GM23338 (cell line): Measurements from ENCODE around the gene GALNT11. TPM values are rescaled to one million over a fixed set of nuclear protein-coding genes. Genes with fewer than 3 reads are reported as not detected.

Experiments used
- ATAC-seq: fragments of 200-7000 bp; cut with Tn5 transposase; 3 replicates; pipeline ENCODE4 v1.9.1; 2020
- DNase-seq: peaks from one replicate; pipeline ENCODE4 v3.0.0-alpha.2; 2015; ENCODE audit warnings: low spot score
- H2AFZ ChIP-seq: fragments of 200-600 bp; sonication (generic); 2 replicates; pipeline ENCODE4 v1.8.0; 2016; ENCODE audit warnings: antibody characterized with exemption, mild to moderate bottlenecking, moderate library complexity
- H3F3A ChIP-seq: fragments of 200-600 bp; sonication (generic); replicated peaks from 2 replicates; pipeline ENCODE4 v1.8.0; 2017; ENCODE audit warnings: antibody characterized with exemption, mixed run types, low read depth
- H3K27ac ChIP-seq: fragments of 200-600 bp; sonication (generic); 2 replicates; pipeline ENCODE4 v1.6.1; 2016; ENCODE audit warnings: low read depth
- H3K27me3 ChIP-seq: fragments of 200-600 bp; sonication (generic); 2 replicates; pipeline ENCODE4 v1.8.0; 2016; ENCODE audit warnings: mild to moderate bottlenecking, mixed run types, moderate library complexity; ENCODE audit not compliant: insufficient read depth
- H3K36me3 ChIP-seq: fragments of 200-600 bp; sonication (generic); 2 replicates; pipeline ENCODE4 v1.8.0; 2016; ENCODE audit warnings: mild to moderate bottlenecking; ENCODE audit not compliant: insufficient read depth
- H3K4me1 ChIP-seq: fragments of 200-600 bp; sonication (generic); 2 replicates; pipeline ENCODE4 v1.8.0; 2016; ENCODE audit warnings: mild to moderate bottlenecking, moderate library complexity; ENCODE audit not compliant: insufficient read depth
- H3K4me2 ChIP-seq: fragments of 200-600 bp; sonication (generic); 2 replicates; pipeline ENCODE4 v1.7.1; 2017; ENCODE audit warnings: mixed run types
- H3K4me3 ChIP-seq: fragments of 200-600 bp; sonication (generic); 2 replicates; pipeline ENCODE4 v1.6.1; 2016; ENCODE audit warnings: mixed run types
- H3K79me2 ChIP-seq: fragments of 200-600 bp; sonication (generic); replicated peaks from 2 replicates; pipeline ENCODE4 v1.8.0; 2017; ENCODE audit warnings: mild to moderate bottlenecking; ENCODE audit not compliant: insufficient read depth
- H3K9me2 ChIP-seq: fragments of 200-600 bp; sonication (generic); 2 replicates; pipeline ENCODE4 v1.8.0; 2017; ENCODE audit not compliant: insufficient read depth
- H4K20me1 ChIP-seq: fragments of 200-600 bp; sonication (generic); replicated peaks from 2 replicates; pipeline ENCODE4 v1.8.0; 2017; ENCODE audit warnings: mild to moderate bottlenecking; ENCODE audit not compliant: insufficient read depth
- H3K27ac Mint-ChIP-seq: 2 replicates; pipeline ENCODE4 v1.8.0; 2020; ENCODE audit warnings: inconsistent platforms, mild to moderate bottlenecking, moderate library complexity, mixed read lengths
- H3K27me3 Mint-ChIP-seq: 3 replicates; pipeline ENCODE4 v1.8.0; 2022; ENCODE audit warnings: low read depth, mild to moderate bottlenecking, moderate library complexity, mixed read lengths, inconsistent platforms; ENCODE audit not compliant: insufficient read depth, poor library complexity
- H3K36me3 Mint-ChIP-seq: 3 replicates; pipeline ENCODE4 v1.8.0; 2021; ENCODE audit warnings: low read depth, mild to moderate bottlenecking, inconsistent platforms, moderate library complexity, mixed read lengths
- H3K4me1 Mint-ChIP-seq: 3 replicates; pipeline ENCODE4 v1.8.0; 2020; ENCODE audit warnings: mild to moderate bottlenecking, inconsistent platforms, mixed read lengths
- H3K4me3 Mint-ChIP-seq: 3 replicates; pipeline ENCODE4 v1.8.0; 2021; ENCODE audit warnings: moderate library complexity, mild to moderate bottlenecking, inconsistent platforms, mixed read lengths
- H3K9me3 Mint-ChIP-seq: 3 replicates; pipeline ENCODE4 v1.8.0; 2020; ENCODE audit warnings: moderate library complexity, mild to moderate bottlenecking, inconsistent platforms, mixed read lengths
- CREB1 ChIP-seq: fragments of 250-450 bp; sonication (Bioruptor Pico); IDR thresholded peaks from 2 replicates; pipeline ENCODE4 v1.5.0; 2020; ENCODE audit warnings: low read depth, mild to moderate bottlenecking, moderate library complexity
- ETS1 ChIP-seq: IDR thresholded peaks from 2 replicates; pipeline ENCODE4 v1.6.1; 2016; ENCODE audit warnings: antibody characterized with exemption
- EZH2 ChIP-seq: fragments of 200-600 bp; sonication (generic); IDR thresholded peaks from one replicate; pipeline ENCODE4 v1.8.0; 2017; ENCODE audit warnings: antibody characterized with exemption, mild to moderate bottlenecking, low read depth; ENCODE audit not compliant: unreplicated experiment
- EZH2phosphoT487 ChIP-seq: fragments of 200-600 bp; sonication (generic); IDR thresholded peaks from one replicate; pipeline ENCODE4 v1.8.1; 2018; ENCODE audit warnings: antibody characterized with exemption; ENCODE audit not compliant: unreplicated experiment
- JUNB ChIP-seq: IDR thresholded peaks from one replicate; pipeline ENCODE4 v1.6.1; 2016; ENCODE audit warnings: antibody characterized with exemption; ENCODE audit not compliant: unreplicated experiment
- NANOG ChIP-seq: IDR thresholded peaks from 2 replicates; pipeline ENCODE4 v1.6.1; 2016; ENCODE audit warnings: antibody characterized with exemption, borderline replicate concordance
- POLR2AphosphoS5 ChIP-seq: IDR thresholded peaks from 2 replicates; pipeline ENCODE4 v1.6.1; 2016; ENCODE audit warnings: antibody characterized with exemption, low read depth
- REST ChIP-seq: IDR thresholded peaks from one replicate; pipeline ENCODE4 v1.6.1; 2018; ENCODE audit warnings: antibody characterized with exemption; ENCODE audit not compliant: unreplicated experiment
- STAT1 ChIP-seq: IDR thresholded peaks from one replicate; pipeline ENCODE4 v1.6.1; 2016; ENCODE audit warnings: antibody characterized with exemption; ENCODE audit not compliant: unreplicated experiment
- ZNF114 ChIP-seq: fragments of 250-450 bp; sonication (Bioruptor Pico); IDR thresholded peaks from 2 replicates; pipeline ENCODE4 v1.5.0; 2020; ENCODE audit warnings: mild to moderate bottlenecking, moderate library complexity
- ZNF331 ChIP-seq: fragments of 250-450 bp; sonication (Bioruptor Pico); IDR thresholded peaks from 2 replicates; pipeline ENCODE4 v1.5.0; 2020; ENCODE audit warnings: low read depth, mild to moderate bottlenecking, moderate library complexity
- ZNF462 ChIP-seq: fragments of 250-450 bp; sonication (Bioruptor Pico); IDR thresholded peaks from 2 replicates; pipeline ENCODE4 v1.5.0; 2020; ENCODE audit warnings: mild to moderate bottlenecking, moderate library complexity
- polyA plus RNA-seq: library from polyadenylated mRNA; unstranded; fragments of >200 nt; fragmentation: Nextera tagmentation; extraction: Ambion mirVana; gene quantifications from 2 replicates; pipeline ENCODE4 v1.2.1, GENCODE V29; 2016
- total RNA-seq: library from RNA; depleted of rRNA; stranded (reverse); fragments of >200 nt; shearing (Covaris generic); gene quantifications from 2 replicates; pipeline ENCODE4 v1.2.3, GENCODE V29; 2014
- TF ChIP-seq, protein P1 (sequence below), 2 experiments: fragments of 200-600 bp in 1 of 2; sonication (generic) in 1 of 2; conservative IDR thresholded peaks; 2 replicates each; pipeline versions ENCODE4 v1.5.1 to v1.6.1; 2016 to 2017; ENCODE audit warnings: antibody characterized with exemption in 2 of 2, low read depth in 2 of 2, mild to moderate bottlenecking in 2 of 2, moderate library complexity in 1 of 2

The GALNT11 gene
- total and polyA plus RNA-seq, 2 experiments from 2014 or later, result 16.1 to 33.6 TPM

DNA sequence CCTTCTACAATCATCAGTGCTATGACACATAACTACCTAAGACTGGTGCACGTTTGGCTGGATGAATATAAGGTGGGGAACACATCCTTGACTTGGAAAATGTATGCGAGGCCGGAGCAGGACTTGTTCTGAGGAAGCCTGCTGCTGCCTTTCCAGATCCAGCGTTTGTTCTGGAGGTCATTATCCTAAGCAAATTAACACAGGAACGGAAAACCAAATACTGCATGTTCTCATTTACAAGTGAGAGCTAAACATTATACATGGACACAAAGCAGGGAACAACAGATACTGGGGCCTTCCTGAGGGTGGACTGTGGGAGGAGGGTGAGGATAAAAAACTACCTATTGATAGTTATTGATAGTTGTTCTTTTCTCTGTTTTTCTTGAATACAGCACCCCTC is 10.8 kb upstream of the GALNT11 start:
- H3K9me2 ChIP-seq, result no peaks in the 10 kb centered on the region; the same call in 1 of the 2 replicates
- no peak overlapping the region for H2AFZ ChIP-seq
- H3K4me3 ChIP-seq, result no peak overlapping the region
- no peaks in the 10 kb centered on the region for H3K27me3 ChIP-seq
- Mint-ChIP-seq H3K36me3 (no peaks in the 10 kb centered on the region), H3K9me3 (no peaks in the 10 kb centered on the region), H3K4me1 (no peaks in the 10 kb centered on the region), H3K27me3 (peaks cover 2% of the 10 kb centered on the region), H3K4me3 (no peak overlapping the region), H3K27ac (no peak overlapping the region)
- H3F3A ChIP-seq, result no peaks in the 10 kb centered on the region
- TF ChIP-seq ZNF331 (no peak), REST (no peak), NANOG (no peak), ETS1 (no peak), EZH2phosphoT487 (no peak), JUNB (no peak), EZH2 (no peak), ZNF462 (CRISPR knock-in tag) (no peak), POLR2AphosphoS5 (no peak), ZNF114 (CRISPR knock-in tag) (no peak), STAT1 (no peak), CREB1 (CRISPR knock-in tag) (no peak)
- TF ChIP-seq, protein P1, sequence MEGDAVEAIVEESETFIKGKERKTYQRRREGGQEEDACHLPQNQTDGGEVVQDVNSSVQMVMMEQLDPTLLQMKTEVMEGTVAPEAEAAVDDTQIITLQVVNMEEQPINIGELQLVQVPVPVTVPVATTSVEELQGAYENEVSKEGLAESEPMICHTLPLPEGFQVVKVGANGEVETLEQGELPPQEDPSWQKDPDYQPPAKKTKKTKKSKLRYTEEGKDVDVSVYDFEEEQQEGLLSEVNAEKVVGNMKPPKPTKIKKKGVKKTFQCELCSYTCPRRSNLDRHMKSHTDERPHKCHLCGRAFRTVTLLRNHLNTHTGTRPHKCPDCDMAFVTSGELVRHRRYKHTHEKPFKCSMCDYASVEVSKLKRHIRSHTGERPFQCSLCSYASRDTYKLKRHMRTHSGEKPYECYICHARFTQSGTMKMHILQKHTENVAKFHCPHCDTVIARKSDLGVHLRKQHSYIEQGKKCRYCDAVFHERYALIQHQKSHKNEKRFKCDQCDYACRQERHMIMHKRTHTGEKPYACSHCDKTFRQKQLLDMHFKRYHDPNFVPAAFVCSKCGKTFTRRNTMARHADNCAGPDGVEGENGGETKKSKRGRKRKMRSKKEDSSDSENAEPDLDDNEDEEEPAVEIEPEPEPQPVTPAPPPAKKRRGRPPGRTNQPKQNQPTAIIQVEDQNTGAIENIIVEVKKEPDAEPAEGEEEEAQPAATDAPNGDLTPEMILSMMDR (conservative IDR thresholded peaks at IDR 0.05; ENCODE audit: low read depth in 2 of 2), result no peak
- no peak overlapping the region for H3K4me2 ChIP-seq
- DNase-seq, result no peak
- no peaks in the 10 kb centered on the region for H3K79me2 ChIP-seq
- no peak for ATAC-seq
- no peak overlapping the region for H3K27ac ChIP-seq
- no peaks in the 10 kb centered on the region for H4K20me1 ChIP-seq
- no peaks in the 10 kb centered on the region for H3K36me3 ChIP-seq
- no peaks in the 10 kb centered on the region for H3K4me1 ChIP-seq
